ENCODE data around the gene GPX7.

DNA sequence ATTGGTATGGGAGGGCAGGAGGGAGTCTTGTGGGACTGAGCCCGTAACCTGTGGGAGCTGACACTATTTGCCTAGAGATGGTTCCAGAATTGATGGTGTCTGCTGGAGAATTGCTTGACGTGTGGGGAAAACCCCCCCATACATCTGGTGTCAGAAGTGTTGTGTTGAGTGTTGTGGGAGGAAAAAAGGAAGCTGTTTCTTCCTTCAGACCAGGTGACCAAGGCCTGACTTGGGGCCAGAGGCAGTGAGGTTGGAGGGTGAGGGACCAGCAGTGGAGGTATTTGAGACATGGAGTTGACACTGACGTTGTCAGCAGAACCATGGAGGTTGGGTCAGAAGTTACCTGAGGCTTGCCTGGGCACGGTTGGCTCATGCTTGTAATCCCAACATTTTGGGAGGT is 39.1 kb downstream of the GPX7 start:
- TF ChIP-seq, protein P1, sequence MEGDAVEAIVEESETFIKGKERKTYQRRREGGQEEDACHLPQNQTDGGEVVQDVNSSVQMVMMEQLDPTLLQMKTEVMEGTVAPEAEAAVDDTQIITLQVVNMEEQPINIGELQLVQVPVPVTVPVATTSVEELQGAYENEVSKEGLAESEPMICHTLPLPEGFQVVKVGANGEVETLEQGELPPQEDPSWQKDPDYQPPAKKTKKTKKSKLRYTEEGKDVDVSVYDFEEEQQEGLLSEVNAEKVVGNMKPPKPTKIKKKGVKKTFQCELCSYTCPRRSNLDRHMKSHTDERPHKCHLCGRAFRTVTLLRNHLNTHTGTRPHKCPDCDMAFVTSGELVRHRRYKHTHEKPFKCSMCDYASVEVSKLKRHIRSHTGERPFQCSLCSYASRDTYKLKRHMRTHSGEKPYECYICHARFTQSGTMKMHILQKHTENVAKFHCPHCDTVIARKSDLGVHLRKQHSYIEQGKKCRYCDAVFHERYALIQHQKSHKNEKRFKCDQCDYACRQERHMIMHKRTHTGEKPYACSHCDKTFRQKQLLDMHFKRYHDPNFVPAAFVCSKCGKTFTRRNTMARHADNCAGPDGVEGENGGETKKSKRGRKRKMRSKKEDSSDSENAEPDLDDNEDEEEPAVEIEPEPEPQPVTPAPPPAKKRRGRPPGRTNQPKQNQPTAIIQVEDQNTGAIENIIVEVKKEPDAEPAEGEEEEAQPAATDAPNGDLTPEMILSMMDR (conservative IDR thresholded peaks at IDR 0.05): no peak
- TF ChIP-seq EZH2 (IDR thresholded peaks at IDR 0.05; ENCODE audit: low read depth): no peak
